Endodermal cell (in vitro differentiated cells): Measurements from ENCODE around the gene ELOVL4. TPM values are rescaled to one million over a fixed set of nuclear protein-coding genes. Genes with fewer than 3 reads are reported as not detected.
A peak's percentile ranks its signal among the peaks of the same experiment; 100 is the strongest.

Experiments used
- DNase-seq: peaks from one replicate; pipeline ENCODE4 v3.0.0-alpha.2; 2017
- H3K27ac ChIP-seq: 2 replicates; pipeline ENCODE4 v1.5.1; 2013; ENCODE audit warnings: mild to moderate bottlenecking, low read depth, low read length, moderate library complexity
- H3K27me3 ChIP-seq: 2 replicates; pipeline ENCODE4 v1.6.1; 2013; ENCODE audit warnings: mild to moderate bottlenecking, low read length, moderate library complexity; ENCODE audit not compliant: insufficient read depth, control insufficient read depth, poor library complexity, severe bottlenecking
- H3K36me3 ChIP-seq: 2 replicates; pipeline ENCODE4 v1.7.0; 2013; ENCODE audit warnings: mild to moderate bottlenecking, low read length, moderate library complexity; ENCODE audit not compliant: control insufficient read depth, insufficient read depth
- H3K4me1 ChIP-seq: one replicate; pipeline ENCODE4 v1.7.0; 2013; ENCODE audit warnings: low read length; ENCODE audit not compliant: control insufficient read depth, insufficient read depth
- H3K4me3 ChIP-seq: 2 replicates; pipeline ENCODE4 v1.5.1; 2013; ENCODE audit warnings: mild to moderate bottlenecking, low read length, moderate library complexity
- H3K9ac ChIP-seq: 2 replicates; pipeline ENCODE4 v1.6.1; 2013; ENCODE audit warnings: mild to moderate bottlenecking, low read length, moderate library complexity; ENCODE audit not compliant: poor library complexity, severe bottlenecking; ENCODE audit errors: extremely low read depth
- H3K9me3 ChIP-seq: 2 replicates; pipeline ENCODE4 v1.6.1; 2013; ENCODE audit warnings: mild to moderate bottlenecking, low read length, moderate library complexity; ENCODE audit not compliant: control insufficient read depth
- H3K27ac Mint-ChIP-seq: 2 replicates; pipeline ENCODE4 v1.8.0; 2020; ENCODE audit warnings: mixed read lengths
- H3K27me3 Mint-ChIP-seq: 2 replicates; pipeline ENCODE4 v1.8.0; 2021; ENCODE audit warnings: mild to moderate bottlenecking, mixed read lengths; ENCODE audit not compliant: insufficient read depth
- H3K36me3 Mint-ChIP-seq: 2 replicates; pipeline ENCODE4 v1.8.0; 2020; ENCODE audit warnings: low read depth, mixed read lengths
- H3K4me1 Mint-ChIP-seq: 2 replicates; pipeline ENCODE4 v1.8.0; 2020; ENCODE audit warnings: mixed read lengths
- H3K4me3 Mint-ChIP-seq: 2 replicates; pipeline ENCODE4 v1.8.0; 2020; ENCODE audit warnings: mild to moderate bottlenecking, moderate library complexity, mixed read lengths
- H3K9me3 Mint-ChIP-seq: 2 replicates; pipeline ENCODE4 v1.8.0; 2020; ENCODE audit warnings: mild to moderate bottlenecking, mixed read lengths
- CTCF ChIP-seq: fragments of 200-600 bp; sonication (generic); conservative IDR thresholded peaks from 2 replicates; pipeline ENCODE4 v1.5.0; 2021; ENCODE audit warnings: antibody characterized with exemption, mild to moderate bottlenecking
- WGBS, 2 experiments: methylation state at CpG; one replicate each; pipeline versions ENCODE4 v1.1.5 to v1.1.7; 2013; ENCODE audit warnings: missing lambda C conversion rate in 2 of 2, mixed read lengths in 1 of 2; ENCODE audit not compliant: insufficient coverage in 1 of 2, insufficient read length in 1 of 2; 5-methylcytosine and 5-hydroxymethylcytosine counted together
- total RNA-seq, 2 donors: library from RNA; stranded (reverse); fragmentation: NEBNext Ultra II Directional in 1 of 2; extraction: Animal tissue kit (Norgen Biotek cat#: 25700) in 1 of 2; gene quantifications; 2 replicates in 1 of 2; 3 replicates in 1 of 2; pipeline ENCODE4 v1.2.1, GENCODE V29; 2021

The ELOVL4 gene
- total RNA-seq, 2 donors from 2014 or later, result 7.4 to 8.8 TPM

- no peak overlapping the region for H3K27ac Mint-ChIP-seq
- no peak for TF ChIP-seq CTCF
These were observed 34.0 kb downstream of the ELOVL4 start for GRCh38 chr6:79913369-79913768.

DNA sequence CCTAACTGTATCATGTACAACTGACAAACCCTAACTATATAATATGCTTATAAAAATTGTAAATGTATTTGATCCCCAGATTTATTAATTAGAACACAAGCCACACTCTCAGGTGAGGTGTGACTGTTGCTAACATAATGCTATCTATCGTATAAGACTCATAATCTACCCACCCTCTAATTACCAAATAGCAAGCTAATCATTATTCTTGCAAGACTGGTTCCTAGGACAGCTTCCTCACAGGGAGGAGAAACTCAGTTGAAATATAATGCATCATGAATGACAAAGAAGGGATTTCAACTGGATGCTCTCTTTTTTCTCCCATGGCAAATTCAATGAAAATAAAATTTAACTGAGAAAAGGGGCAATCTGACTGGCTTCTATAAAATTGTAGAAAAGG is 35.4 kb downstream of the ELOVL4 start:
- Mint-ChIP-seq H3K27ac (no peak overlapping the region), H3K4me3 (no peak overlapping the region), H3K36me3 (no peaks in the 10 kb centered on the region), H3K9me3 (no peaks in the 10 kb centered on the region), H3K4me1 (peaks cover 5% of the 10 kb centered on the region), H3K27me3 (no peaks in the 10 kb centered on the region)
- WGBS, 2 experiments, result 81% methylated on average over 1 of the region's 1 CpG; no CpG with 5 or more reads in 1 of the 2 experiments
- TF ChIP-seq CTCF, result no peak
- no peaks in the 10 kb centered on the region for H3K36me3 ChIP-seq
- H3K9me3 ChIP-seq, result no peaks in the 10 kb centered on the region
- no peak overlapping the region for H3K27ac ChIP-seq
- no peaks in the 10 kb centered on the region for H3K4me1 ChIP-seq
- no peak overlapping the region for H3K9ac ChIP-seq
- no peak for DNase-seq
- no peaks in the 10 kb centered on the region for H3K27me3 ChIP-seq
- no peak overlapping the region for H3K4me3 ChIP-seq

More at GRCh38 chr6:79913369-79913768, 34.0 kb downstream of the ELOVL4 start:
- no peaks in the 10 kb centered on the region for H3K27me3 ChIP-seq
- no peak overlapping the region for H3K9ac ChIP-seq
- DNase-seq, result peak; percentile 51
- no peak overlapping the region for H3K4me3 ChIP-seq
- no peaks in the 10 kb centered on the region for H3K36me3 Mint-ChIP-seq
- no peaks in the 10 kb centered on the region for H3K4me1 ChIP-seq
- peaks cover 5% of the 10 kb centered on the region for H3K4me1 Mint-ChIP-seq
- no peaks in the 10 kb centered on the region for H3K36me3 ChIP-seq
- WGBS, 2 experiments, result 67 to 78% methylated on average over 1 to 2 of the region's 2 CpGs
- no peak overlapping the region for H3K4me3 Mint-ChIP-seq
- no peaks in the 10 kb centered on the region for H3K9me3 ChIP-seq
- H3K9me3 Mint-ChIP-seq, result no peaks in the 10 kb centered on the region
- no peak overlapping the region for H3K27ac ChIP-seq
- no peaks in the 10 kb centered on the region for H3K27me3 Mint-ChIP-seq

- 83 to 85% methylated on average over 1 to 3 of the region's 3 CpGs for WGBS, 2 experiments
- H3K4me3 Mint-ChIP-seq, result no peak overlapping the region
- H3K9ac ChIP-seq, result no peak overlapping the region
These were observed 37.8 kb downstream of the ELOVL4 start for GRCh38 chr6:79909517-79909916.

More at GRCh38 chr6:79909517-79909916, 37.8 kb downstream of the ELOVL4 start:
- H3K36me3 ChIP-seq, result no peaks in the 10 kb centered on the region
- H3K27me3 ChIP-seq, result no peaks in the 10 kb centered on the region
- H3K27ac Mint-ChIP-seq, result no peak overlapping the region
- H3K36me3 Mint-ChIP-seq, result no peaks in the 10 kb centered on the region
- H3K27ac ChIP-seq, result no peak overlapping the region
- H3K4me1 ChIP-seq, result no peaks in the 10 kb centered on the region
- H3K9me3 Mint-ChIP-seq, result no peaks in the 10 kb centered on the region
- DNase-seq, result no peak
- peaks cover 5% of the 10 kb centered on the region for H3K4me1 Mint-ChIP-seq
- H3K4me3 ChIP-seq, result no peak overlapping the region
- no peak for TF ChIP-seq CTCF
- H3K9me3 ChIP-seq, result no peaks in the 10 kb centered on the region
- H3K27me3 Mint-ChIP-seq, result no peaks in the 10 kb centered on the region
